HCEC 1CT (cell line): ENCODE measurements around the gene PCNX4.
A peak's percentile ranks its signal among the peaks of the same experiment; 100 is the strongest.

Experiments used
- DNase-seq: peaks from one replicate; pipeline ENCODE4 v3.0.0-alpha.2; 2017

Gene PCNX4

DNA sequence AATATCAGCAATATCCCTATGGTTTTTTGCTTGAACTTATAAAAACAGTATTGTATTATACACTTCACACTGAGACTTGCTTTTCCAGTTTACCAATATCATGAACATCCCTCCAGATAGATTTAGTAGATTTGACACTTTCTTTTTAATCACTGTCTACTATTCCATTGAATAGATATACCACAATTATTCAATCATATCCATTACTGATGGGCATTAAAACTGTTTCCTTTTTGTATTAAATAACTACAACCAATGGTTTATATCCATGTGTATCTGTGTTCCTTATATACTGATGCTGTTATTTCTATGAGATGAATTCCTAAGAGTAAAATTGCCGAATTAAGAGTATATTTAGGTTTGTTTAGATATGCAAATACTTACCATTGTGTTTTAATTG lies 86.4 kb downstream of the PCNX4 start:
- no peak for DNase-seq

- no peak for DNase-seq
Observed at GRCh38 chr14:60178820-60179219, 87.1 kb downstream of the PCNX4 start.

GRCh38 chr14:60179431-60179869 lies 87.7 kb downstream of the PCNX4 start:
- DNase-seq = peak; percentile 32

DNA sequence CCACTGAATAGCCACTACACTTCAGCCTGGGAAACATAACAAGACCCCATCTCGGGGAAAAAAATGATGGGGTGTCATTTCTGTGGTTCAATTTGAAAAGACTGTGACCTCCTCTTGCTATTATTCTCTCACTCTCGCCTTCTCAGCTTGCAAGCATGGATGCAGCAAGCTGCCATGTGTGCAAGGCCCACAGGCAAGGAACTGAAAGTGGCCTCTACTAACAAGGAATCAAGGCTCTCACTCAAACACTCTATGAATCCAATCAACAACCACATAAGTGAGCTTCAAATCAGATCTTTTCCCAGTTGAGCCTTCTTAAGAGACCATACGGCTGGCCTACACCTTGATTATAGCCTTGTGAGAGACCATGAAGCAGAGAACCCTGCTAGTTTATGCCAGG lies 91.4 kb downstream of the PCNX4 start:
- DNase-seq = no peak

- DNase-seq = peak; percentile 28
Observed at GRCh38 chr14:60183741-60184140, 92.0 kb downstream of the PCNX4 start.

GRCh38 chr14:60184146-60184904 lies 92.6 kb downstream of the PCNX4 start:
- DNase-seq = peak; percentile 70

DNA sequence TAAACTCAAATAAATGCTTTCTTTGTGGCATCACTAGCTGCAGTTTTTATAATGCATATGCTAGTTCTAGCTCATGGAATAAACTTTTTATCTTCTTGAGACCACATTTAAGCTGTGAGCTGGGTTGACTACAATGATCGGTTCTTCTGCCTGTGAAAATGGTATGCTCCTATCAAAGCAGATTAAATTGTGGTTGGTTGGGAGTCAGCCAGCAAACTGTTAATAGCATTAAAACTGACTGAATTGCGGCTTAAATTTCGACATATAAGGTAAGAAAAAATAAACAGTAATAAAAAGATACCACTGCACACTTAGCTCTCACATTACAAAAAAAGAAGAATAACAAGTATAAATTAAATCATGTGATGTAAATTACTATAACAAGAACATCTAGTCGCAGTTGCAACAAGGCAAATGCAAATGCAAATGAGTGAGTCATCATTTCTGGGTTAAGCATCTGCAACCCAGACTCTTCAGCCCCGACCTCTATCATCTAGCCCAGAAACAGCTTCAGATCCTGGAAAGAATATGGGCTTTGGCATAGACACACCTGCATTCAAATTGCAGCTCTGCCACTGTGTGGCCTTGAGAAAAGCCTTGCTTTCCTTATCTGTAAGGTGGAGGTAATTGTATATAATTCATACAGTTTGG lies 93.3 kb downstream of the PCNX4 start:
- DNase-seq = no peak

- DNase-seq = peak; percentile 22
Observed at GRCh38 chr14:60188115-60188514, 96.4 kb downstream of the PCNX4 start.

- DNase-seq = no peak
Observed at GRCh38 chr14:60188696-60189095, 97.0 kb downstream of the PCNX4 start.

- DNase-seq = no peak
Observed at GRCh38 chr14:60189923-60190840, 98.5 kb downstream of the PCNX4 start.

GRCh38 chr14:60195179-60195810 lies 103.6 kb downstream of the PCNX4 start:
- DNase-seq = no peak

GRCh38 chr14:60196291-60196690 lies 104.6 kb downstream of the PCNX4 start:
- no peak for DNase-seq

GRCh38 chr14:60197629-60198303 lies 106.0 kb downstream of the PCNX4 start:
- no peak for DNase-seq

DNA sequence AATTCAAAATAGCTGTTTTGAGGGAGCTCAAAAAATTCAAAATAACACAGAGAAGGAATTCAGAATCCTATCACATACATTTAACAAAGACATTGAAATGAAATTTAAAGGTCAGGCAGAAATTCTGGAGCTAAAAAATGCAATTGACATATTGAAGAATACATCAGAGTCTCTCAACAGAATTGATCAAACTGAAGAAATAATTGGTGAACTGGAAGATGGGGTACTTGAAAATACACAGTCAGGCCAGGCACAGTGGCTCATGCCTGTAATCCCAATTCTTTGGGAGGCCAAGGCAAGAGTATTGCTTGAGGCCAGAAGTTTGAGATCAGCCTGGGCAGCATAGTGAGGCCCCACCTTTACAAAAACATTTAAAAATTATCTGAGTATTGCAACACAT lies 107.6 kb downstream of the PCNX4 start:
- no peak for DNase-seq

GRCh38 chr14:60204104-60204842 lies 112.5 kb downstream of the PCNX4 start:
- DNase-seq = no peak

DNA sequence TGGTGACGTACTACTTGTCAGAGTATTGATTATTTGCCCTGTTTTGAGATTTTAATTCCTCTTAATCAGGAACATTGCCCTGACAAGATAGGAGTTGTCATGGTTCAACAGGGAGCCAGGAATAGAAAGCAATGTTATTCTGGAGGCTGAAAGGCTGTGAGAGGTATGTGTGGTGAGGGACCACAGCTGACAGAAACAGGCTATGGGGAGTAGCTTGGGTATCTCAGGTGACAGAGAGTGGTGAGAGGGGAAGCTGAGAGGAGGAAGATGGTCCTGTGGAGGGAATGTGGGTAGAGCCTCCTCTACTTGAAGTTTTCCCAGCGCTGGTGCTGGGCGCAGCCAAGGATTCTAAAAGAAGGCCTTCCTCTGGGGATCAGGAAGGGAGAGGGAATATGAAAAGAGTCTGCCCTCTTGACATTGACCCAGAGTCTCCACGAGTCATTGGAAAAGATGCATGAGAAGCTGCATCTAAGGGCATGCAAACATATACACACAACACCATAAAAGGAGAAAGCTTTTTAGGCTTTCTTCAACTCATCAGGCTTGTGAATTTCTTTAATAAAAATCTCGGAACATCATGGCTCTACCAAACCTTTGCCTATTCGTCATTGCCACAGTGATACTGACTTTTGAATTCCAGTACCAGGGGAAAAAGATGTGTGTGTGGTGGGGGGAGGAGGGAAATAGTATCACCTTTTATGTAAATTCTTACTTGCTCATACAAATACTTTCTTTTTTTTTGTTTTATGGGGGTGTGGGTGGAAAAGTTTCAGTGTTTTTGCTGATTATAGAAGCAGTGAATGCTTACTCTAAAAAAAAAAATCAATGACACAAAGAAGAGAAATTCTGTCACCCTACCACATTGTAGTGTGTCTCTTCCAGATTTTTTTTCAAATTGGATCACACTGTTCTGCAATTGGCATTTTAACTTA lies 113.4 kb downstream of the PCNX4 start:
- no peak for DNase-seq

DNA sequence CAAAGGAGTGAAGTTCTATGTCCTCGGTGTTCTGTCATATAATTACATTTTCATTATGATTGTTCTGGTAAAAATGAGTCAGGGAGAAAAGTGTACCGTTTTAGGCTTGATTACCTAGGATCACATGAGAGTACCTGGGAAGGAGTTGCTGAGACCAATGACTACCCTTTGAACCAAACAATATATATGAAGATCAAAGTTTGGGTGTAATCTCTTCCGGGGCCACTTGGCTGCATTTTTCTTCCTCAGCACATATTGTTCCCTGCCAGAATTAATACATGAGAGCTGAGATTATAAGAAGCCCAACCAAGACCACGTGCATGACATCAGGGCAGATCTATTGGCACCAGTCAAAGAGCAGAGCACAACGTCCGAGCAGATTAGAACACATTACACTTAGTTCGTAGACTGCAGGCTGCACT lies 114.5 kb downstream of the PCNX4 start:
- no peak for DNase-seq

- no peak for DNase-seq
Observed at GRCh38 chr14:60206837-60207533, 115.3 kb downstream of the PCNX4 start.

- no peak for DNase-seq
Observed at GRCh38 chr14:60210703-60211102, 119.0 kb downstream of the PCNX4 start.

- no peak for DNase-seq
Observed at GRCh38 chr14:60211153-60211552, 119.4 kb downstream of the PCNX4 start.
